ENCODE measurements around the gene IGF1R. TPM values are rescaled to one million over a fixed set of nuclear protein-coding genes. Genes with fewer than 3 reads are reported as not detected.

Gene IGF1R
- total RNA-seq, 1 experiment from 2014 or later = 3.8 TPM

DNA sequence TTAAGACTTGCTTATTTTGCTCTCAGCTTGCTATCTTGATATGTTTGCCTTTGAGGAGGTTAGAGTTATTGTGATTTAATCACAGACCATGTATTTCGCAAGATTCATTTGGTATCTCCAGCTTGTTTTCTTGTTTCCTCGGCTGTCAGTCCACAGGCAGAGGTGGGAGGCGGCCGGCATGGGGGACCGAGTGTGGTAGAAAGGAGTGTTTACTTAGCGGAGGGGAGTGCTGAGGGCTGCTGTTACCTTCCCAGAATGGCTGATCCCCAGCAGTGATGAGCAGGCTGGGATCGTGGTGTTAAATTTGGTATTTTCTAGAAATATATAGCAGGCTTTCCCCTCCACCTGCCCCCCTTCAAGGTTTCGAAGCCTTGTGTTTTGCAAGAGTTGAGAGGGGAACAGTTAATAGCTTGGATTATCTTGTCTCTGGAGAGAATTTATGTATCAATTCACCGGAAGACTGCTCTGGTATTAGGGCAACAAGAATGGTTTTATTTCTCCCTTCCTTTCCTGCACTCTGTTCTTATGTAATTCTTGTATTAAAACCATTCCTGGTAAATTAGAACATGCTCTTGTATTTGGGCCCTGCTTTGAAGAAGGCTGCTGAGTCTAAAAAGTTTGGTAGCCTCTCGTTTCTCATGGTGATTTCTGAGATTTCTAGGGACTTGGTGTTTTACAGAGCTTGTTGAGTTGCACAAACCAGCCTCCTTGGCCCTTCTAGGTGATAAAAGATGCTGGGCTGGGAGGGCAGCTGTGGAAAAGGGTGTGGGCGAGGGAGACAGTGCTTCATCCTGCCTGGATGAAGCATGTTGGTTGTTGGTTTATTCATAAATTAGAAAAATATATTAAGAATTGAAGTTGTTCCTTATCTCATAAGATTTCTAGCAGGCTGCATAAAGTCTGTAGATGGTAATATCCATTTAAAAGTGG, 151.4 kb downstream of the IGF1R start:
- TF ChIP-seq EZH2phosphoT487 (IDR thresholded peaks at IDR 0.05; ENCODE audit: borderline replicate concordance, low read length) (no peak), EZH2 (IDR thresholded peaks at IDR 0.05; ENCODE audit: low read length, unreplicated experiment) (no peak)
- TF ChIP-seq, protein P1, sequence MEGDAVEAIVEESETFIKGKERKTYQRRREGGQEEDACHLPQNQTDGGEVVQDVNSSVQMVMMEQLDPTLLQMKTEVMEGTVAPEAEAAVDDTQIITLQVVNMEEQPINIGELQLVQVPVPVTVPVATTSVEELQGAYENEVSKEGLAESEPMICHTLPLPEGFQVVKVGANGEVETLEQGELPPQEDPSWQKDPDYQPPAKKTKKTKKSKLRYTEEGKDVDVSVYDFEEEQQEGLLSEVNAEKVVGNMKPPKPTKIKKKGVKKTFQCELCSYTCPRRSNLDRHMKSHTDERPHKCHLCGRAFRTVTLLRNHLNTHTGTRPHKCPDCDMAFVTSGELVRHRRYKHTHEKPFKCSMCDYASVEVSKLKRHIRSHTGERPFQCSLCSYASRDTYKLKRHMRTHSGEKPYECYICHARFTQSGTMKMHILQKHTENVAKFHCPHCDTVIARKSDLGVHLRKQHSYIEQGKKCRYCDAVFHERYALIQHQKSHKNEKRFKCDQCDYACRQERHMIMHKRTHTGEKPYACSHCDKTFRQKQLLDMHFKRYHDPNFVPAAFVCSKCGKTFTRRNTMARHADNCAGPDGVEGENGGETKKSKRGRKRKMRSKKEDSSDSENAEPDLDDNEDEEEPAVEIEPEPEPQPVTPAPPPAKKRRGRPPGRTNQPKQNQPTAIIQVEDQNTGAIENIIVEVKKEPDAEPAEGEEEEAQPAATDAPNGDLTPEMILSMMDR (conservative IDR thresholded peaks at IDR 0.05; ENCODE audit: low read depth, low read length) = no peak
- Histone ChIP-seq H3K4me1 (ENCODE audit: insufficient read depth, low read length) (peaks cover 37% of the 10 kb centered on the region), H3K36me3 (ENCODE audit: low read depth, low read length) (no peaks in the 10 kb centered on the region), H3F3A (ENCODE audit: low read length, unreplicated experiment) (peaks cover 3% of the 10 kb centered on the region), H2AFZ (ENCODE audit: low read length) (no peak overlapping the region), H3K79me2 (ENCODE audit: low read length) (no peaks in the 10 kb centered on the region; the same call in 1 of the 2 replicates), H3K9ac (ENCODE audit: low read length) (no peak overlapping the region), H3K9me2 (replicated peaks; ENCODE audit: low read length) (no peaks in the 10 kb centered on the region), H3K4me2 (ENCODE audit: low read length) (peak overlapping the region; percentile 33; the same call in 1 of the 2 replicates), H3K9me3 (ENCODE audit: low read length) (no peaks in the 10 kb centered on the region), H3K27ac (ENCODE audit: low read length) (no peak overlapping the region), H4K20me1 (ENCODE audit: low read length) (no peaks in the 10 kb centered on the region), H3K27me3 (ENCODE audit: low read length) (no peaks in the 10 kb centered on the region), H3K4me3 (ENCODE audit: low read length) (no peak overlapping the region)
- ATAC-seq (no peak), DNase-seq (no peak)
- no TSS peak for BruUV-seq (replicated peaks)
- intact Hi-C loops (cut with micrococcal nuclease) = no loop called here
- ChIA-PET CTCF (no interaction called here), POLR2A (ENCODE audit: unreplicated experiment) (no interaction called here)

DNA sequence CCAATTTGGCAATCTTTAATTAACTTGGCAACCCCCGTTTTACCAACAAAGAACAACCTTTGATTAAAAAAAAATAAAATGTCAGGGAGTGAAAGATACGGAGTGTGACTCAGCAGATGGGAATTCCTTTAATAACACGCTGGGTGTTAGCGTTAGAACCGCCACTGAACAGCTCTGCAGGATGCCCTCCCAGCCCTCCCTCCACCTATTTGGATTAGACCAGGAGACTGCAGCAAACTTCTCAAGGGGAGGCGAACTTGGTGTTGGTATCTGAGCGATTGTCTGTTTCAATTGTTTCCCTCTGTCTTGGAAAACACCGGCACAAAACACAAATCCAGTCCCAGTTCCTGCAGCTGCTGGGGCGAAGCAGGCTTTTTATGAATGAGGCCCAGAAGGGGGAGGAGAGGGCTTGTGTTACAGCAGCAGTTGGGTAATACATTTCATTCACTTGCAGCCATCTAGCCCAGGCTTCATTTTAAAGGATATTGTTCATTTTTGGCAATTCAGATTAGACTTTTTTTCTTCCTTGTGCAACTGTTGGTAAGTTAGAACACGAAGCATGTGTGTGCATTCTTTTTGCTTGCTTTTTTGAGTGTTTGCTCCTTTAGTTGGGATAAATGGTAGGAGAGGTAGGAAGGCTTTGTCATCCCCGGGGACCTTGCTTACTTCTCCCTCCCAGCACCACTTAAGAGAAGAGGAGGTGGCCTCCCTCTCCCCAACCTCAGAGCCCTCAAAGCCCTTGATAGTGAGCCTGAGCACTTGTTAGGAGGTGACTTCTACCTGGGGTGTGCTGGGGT, 152.3 kb downstream of the IGF1R start:
- DNase-seq (peak; percentile 37), ATAC-seq (peak; percentile 49)
- H3K79me2 ChIP-seq (ENCODE audit: low read length) = no peaks in the 10 kb centered on the region; the same call in 1 of the 2 replicates
- H3K4me3 ChIP-seq (ENCODE audit: low read length) = no peak overlapping the region
- ChIA-PET POLR2A (ENCODE audit: unreplicated experiment) (no interaction called here), CTCF (no interaction called here)
- no peak overlapping the region for H2AFZ ChIP-seq (ENCODE audit: low read length)
- H3K27ac ChIP-seq (ENCODE audit: low read length) = no peak overlapping the region
- no peaks in the 10 kb centered on the region for H3K36me3 ChIP-seq (ENCODE audit: low read depth, low read length)
- H3K9me3 ChIP-seq (ENCODE audit: low read length) = no peaks in the 10 kb centered on the region
- H3K4me1 ChIP-seq (ENCODE audit: insufficient read depth, low read length) = peaks cover 37% of the 10 kb centered on the region
- BruUV-seq (replicated peaks) = no TSS peak
- H3F3A ChIP-seq (ENCODE audit: low read length, unreplicated experiment) = peaks cover 3% of the 10 kb centered on the region
- H3K9me2 ChIP-seq (replicated peaks; ENCODE audit: low read length) = no peaks in the 10 kb centered on the region
- H3K4me2 ChIP-seq (ENCODE audit: low read length) = peak overlapping the region; percentile 33; the same call in 1 of the 2 replicates
- TF ChIP-seq EZH2 (IDR thresholded peaks at IDR 0.05; ENCODE audit: low read length, unreplicated experiment) (no peak), EZH2phosphoT487 (IDR thresholded peaks at IDR 0.05; ENCODE audit: borderline replicate concordance, low read length) (no peak)
- TF ChIP-seq, protein P1 (conservative IDR thresholded peaks at IDR 0.05; ENCODE audit: low read depth, low read length) = no peak
- no peaks in the 10 kb centered on the region for H3K27me3 ChIP-seq (ENCODE audit: low read length)
- no peaks in the 10 kb centered on the region for H4K20me1 ChIP-seq (ENCODE audit: low read length)
- no peak overlapping the region for H3K9ac ChIP-seq (ENCODE audit: low read length)
- intact Hi-C loops (cut with micrococcal nuclease) = no loop called here
